PFSK-1 (cell line): ENCODE results near the gene ZBTB32. TPM values are rescaled to one million over a fixed set of nuclear protein-coding genes. Genes with fewer than 3 reads are reported as not detected.

Experiments
- FOXP2 ChIP-seq: optimal IDR thresholded peaks from 2 replicates; pipeline ENCODE3; 2011; ENCODE audit warnings: borderline replicate concordance, control low read depth, inconsistent platforms; ENCODE audit not compliant: insufficient read depth; ENCODE audit errors: extremely low read length, extremely low read depth
- POLR2AphosphoS5 ChIP-seq: IDR thresholded peaks from 2 replicates; pipeline ENCODE4 v1.6.1; 2012; ENCODE audit warnings: low read depth, mild to moderate bottlenecking, control low read depth, low read length, moderate library complexity
- SIN3A ChIP-seq: IDR thresholded peaks from 2 replicates; pipeline ENCODE4 v1.6.1; 2012; ENCODE audit warnings: mild to moderate bottlenecking, low read length, moderate library complexity, borderline replicate concordance; ENCODE audit not compliant: insufficient read depth
- TAF1 ChIP-seq: IDR thresholded peaks from 2 replicates; pipeline ENCODE4 v1.6.1; 2012; ENCODE audit warnings: low read length, control low read depth, borderline replicate concordance; ENCODE audit not compliant: insufficient read depth
- polyA plus RNA-seq: library from polyadenylated mRNA; unstranded; fragments of >200 nt; gene quantifications from one replicate; pipeline ENCODE4 v1.2.1, GENCODE V29; 2012; ENCODE audit warnings: low read depth, missing spikeins; ENCODE audit not compliant: insufficient read length
- TF ChIP-seq, protein P1 (sequence below), 2 experiments: IDR thresholded peaks; 2 replicates each; pipeline versions ENCODE4 v1.6.1 to v1.8.0; 2011 to 2012; ENCODE audit warnings: low read depth in 2 of 2, low read length in 2 of 2, control low read depth in 1 of 2, inconsistent platforms in 1 of 2, mild to moderate bottlenecking in 1 of 2, moderate library complexity in 1 of 2; ENCODE audit not compliant: insufficient read depth in 1 of 2

ZBTB32 gene, protein sequence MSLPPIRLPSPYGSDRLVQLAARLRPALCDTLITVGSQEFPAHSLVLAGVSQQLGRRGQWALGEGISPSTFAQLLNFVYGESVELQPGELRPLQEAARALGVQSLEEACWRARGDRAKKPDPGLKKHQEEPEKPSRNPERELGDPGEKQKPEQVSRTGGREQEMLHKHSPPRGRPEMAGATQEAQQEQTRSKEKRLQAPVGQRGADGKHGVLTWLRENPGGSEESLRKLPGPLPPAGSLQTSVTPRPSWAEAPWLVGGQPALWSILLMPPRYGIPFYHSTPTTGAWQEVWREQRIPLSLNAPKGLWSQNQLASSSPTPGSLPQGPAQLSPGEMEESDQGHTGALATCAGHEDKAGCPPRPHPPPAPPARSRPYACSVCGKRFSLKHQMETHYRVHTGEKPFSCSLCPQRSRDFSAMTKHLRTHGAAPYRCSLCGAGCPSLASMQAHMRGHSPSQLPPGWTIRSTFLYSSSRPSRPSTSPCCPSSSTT
- polyA plus RNA-seq, result 0.21 TPM

GRCh38 chr19:35704218-35704617 lies at the start of gene ZBTB32:
TSS of gene ZBTB32 (plus strand) at chr19:35704558. CDS start at chr19:35714627, 10,069 bp downstream.
- TF ChIP-seq SIN3A (no peak), FOXP2 (no peak)
- TF ChIP-seq, protein P1, sequence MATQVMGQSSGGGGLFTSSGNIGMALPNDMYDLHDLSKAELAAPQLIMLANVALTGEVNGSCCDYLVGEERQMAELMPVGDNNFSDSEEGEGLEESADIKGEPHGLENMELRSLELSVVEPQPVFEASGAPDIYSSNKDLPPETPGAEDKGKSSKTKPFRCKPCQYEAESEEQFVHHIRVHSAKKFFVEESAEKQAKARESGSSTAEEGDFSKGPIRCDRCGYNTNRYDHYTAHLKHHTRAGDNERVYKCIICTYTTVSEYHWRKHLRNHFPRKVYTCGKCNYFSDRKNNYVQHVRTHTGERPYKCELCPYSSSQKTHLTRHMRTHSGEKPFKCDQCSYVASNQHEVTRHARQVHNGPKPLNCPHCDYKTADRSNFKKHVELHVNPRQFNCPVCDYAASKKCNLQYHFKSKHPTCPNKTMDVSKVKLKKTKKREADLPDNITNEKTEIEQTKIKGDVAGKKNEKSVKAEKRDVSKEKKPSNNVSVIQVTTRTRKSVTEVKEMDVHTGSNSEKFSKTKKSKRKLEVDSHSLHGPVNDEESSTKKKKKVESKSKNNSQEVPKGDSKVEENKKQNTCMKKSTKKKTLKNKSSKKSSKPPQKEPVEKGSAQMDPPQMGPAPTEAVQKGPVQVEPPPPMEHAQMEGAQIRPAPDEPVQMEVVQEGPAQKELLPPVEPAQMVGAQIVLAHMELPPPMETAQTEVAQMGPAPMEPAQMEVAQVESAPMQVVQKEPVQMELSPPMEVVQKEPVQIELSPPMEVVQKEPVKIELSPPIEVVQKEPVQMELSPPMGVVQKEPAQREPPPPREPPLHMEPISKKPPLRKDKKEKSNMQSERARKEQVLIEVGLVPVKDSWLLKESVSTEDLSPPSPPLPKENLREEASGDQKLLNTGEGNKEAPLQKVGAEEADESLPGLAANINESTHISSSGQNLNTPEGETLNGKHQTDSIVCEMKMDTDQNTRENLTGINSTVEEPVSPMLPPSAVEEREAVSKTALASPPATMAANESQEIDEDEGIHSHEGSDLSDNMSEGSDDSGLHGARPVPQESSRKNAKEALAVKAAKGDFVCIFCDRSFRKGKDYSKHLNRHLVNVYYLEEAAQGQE (IDR thresholded peaks at IDR 0.05; ENCODE audit: insufficient read depth in 1 of 2, low read depth in 2 of 2, low read length in 2 of 2), result peak; percentile 59 to 80

DNA sequence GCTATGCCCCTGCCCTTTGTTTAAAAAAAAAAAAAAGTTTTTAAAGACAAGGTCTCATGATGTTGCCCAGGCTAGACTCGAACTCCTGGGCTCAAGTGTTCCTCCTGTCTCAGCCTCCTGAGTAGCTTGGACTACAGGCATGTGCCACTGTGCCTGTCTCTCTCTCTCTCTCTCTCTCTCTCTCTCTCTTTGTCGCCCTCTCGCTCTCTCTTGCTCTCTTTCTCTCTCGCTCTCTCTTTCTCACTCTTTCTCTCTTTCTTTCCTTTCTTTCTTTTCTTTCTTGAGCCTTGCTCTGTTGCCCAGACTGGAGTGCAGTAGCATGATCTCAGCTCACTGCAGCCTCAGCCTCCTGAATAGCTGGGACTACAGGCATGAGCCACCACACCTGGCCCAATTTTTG lies 48.8 kb upstream of the ZBTB32 start:
- no peak for TF ChIP-seq POLR2AphosphoS5
- no peak for TF ChIP-seq FOXP2
- TF ChIP-seq, protein P1 (IDR thresholded peaks at IDR 0.05; ENCODE audit: insufficient read depth in 1 of 2, low read depth in 2 of 2, low read length in 2 of 2), result no peak
- no peak for TF ChIP-seq TAF1
- TF ChIP-seq SIN3A, result no peak

- TF ChIP-seq SIN3A (no peak), POLR2AphosphoS5 (no peak), TAF1 (no peak), FOXP2 (no peak)
- TF ChIP-seq, protein P1 (IDR thresholded peaks at IDR 0.05; ENCODE audit: insufficient read depth in 1 of 2, low read depth in 2 of 2, low read length in 2 of 2), result no peak
Observed at GRCh38 chr19:35656700-35657099, 47.7 kb upstream of the ZBTB32 start.

DNA sequence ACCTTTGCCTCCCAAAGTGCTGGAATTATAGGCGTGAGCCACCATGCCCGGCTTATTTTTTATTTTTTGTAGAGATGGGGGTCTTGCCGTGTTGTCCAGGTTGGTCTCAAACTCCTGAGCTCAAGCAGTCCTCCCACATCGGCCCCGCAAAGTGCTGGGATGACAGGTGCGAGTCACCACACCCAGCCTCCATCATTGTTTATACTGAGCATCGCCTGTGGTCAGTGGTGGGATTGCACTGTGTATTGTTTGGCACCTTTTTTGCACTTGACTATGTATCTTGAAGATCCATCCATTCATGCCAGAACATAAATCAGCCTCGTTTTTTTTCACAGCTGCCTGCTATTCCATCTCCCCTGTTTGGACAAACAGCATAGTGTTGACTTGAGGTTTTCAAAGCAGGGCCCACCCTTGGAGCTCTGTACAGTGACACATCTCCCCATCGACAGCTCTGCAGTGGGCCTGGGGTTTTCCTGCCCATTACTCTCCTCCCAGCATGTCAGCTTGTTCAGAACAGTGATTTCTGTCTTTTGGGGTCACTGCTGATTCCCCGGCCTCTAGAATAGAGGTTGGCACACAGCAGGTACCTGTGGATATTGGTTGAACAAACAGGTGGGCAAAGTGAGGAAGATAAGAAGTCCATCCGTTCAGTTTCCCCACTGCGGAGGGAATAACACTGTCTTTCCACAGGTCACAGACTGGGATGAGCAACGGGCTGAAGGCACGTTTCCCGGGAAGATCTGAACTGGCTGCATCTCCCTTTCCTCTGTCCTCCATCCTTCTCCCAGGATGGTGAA lies 46.3 kb upstream of the ZBTB32 start:
- TF ChIP-seq SIN3A (no peak), POLR2AphosphoS5 (no peak), FOXP2 (no peak), TAF1 (no peak)
- TF ChIP-seq, protein P1 (IDR thresholded peaks at IDR 0.05; ENCODE audit: insufficient read depth in 1 of 2, low read depth in 2 of 2, low read length in 2 of 2), result no peak
